SK-N-SH (cell line): ENCODE results near the gene SMARCD3.

Source experiments
- CTCF ChIP-seq: fragments of 200-600 bp; sonication (generic); IDR thresholded peaks from 2 replicates; pipeline ENCODE4 v1.6.1; 2017; ENCODE audit warnings: antibody characterized with exemption, mild to moderate bottlenecking, moderate library complexity
- POLR2AphosphoS5 ChIP-seq: IDR thresholded peaks from 2 replicates; pipeline ENCODE4 v1.6.1; 2012; ENCODE audit warnings: low read depth, low read length

- 0 out of 2 replicates have a peak, but pooled peaks have one; percentile 10 for TF ChIP-seq CTCF
- no peak for TF ChIP-seq POLR2AphosphoS5
Observed at GRCh38 chr7:151204383-151205032, 44.0 kb downstream of the SMARCD3 start.
